ENCODE data around the gene MACO1. TPM values are rescaled to one million over a fixed set of nuclear protein-coding genes. Genes with fewer than 3 reads are reported as not detected.
A peak's percentile ranks its signal among the peaks of the same experiment; 100 is the strongest.
"Not testable (repeated sequence)": the region's sequence is repeated elsewhere in the genome, so short reads cannot be mapped to it uniquely, and the experiment has no call there.

The MACO1 gene
- total and polyA plus RNA-seq, 3 experiments from 2014 or later: 7.5 to 15.6 (median 14.7) TPM

GRCh38 chr1:25417280-25417679 is 13.4 kb upstream of the MACO1 start:
- CTCF ChIA-PET; H3K9me3 Mint-ChIP-seq; DNase-seq; H3K27ac Mint-ChIP-seq; POLR2A ChIA-PET; H3K4me3 ChIP-seq (ENCODE audit: low read length); H3K9me3 ChIP-seq (ENCODE audit: low read length); H3K36me3 Mint-ChIP-seq; H3K4me1 Mint-ChIP-seq; H3K4me1 ChIP-seq (ENCODE audit: insufficient read depth, low read length); H3K27me3 ChIP-seq (ENCODE audit: insufficient read depth, low read length, poor library complexity, severe bottlenecking); H3K36me3 ChIP-seq (ENCODE audit: insufficient read depth, low read length); H3K27ac ChIP-seq (ENCODE audit: low read depth, low read length); H3K27me3 Mint-ChIP-seq; H3K4me3 Mint-ChIP-seq: not testable (repeated sequence)

GRCh38 chr1:25419339-25419738 is 11.4 kb upstream of the MACO1 start:
- H3K4me3 ChIP-seq (ENCODE audit: low read length); H3K27ac Mint-ChIP-seq; DNase-seq; H3K4me3 Mint-ChIP-seq; POLR2A ChIA-PET; H3K27me3 ChIP-seq (ENCODE audit: insufficient read depth, low read length, poor library complexity, severe bottlenecking); H3K36me3 Mint-ChIP-seq; CTCF ChIA-PET; H3K4me1 Mint-ChIP-seq; H3K27me3 Mint-ChIP-seq; H3K4me1 ChIP-seq (ENCODE audit: insufficient read depth, low read length); H3K36me3 ChIP-seq (ENCODE audit: insufficient read depth, low read length); H3K9me3 ChIP-seq (ENCODE audit: low read length); H3K9me3 Mint-ChIP-seq: not testable (repeated sequence)
- peak overlapping the region; percentile 9 for H3K27ac ChIP-seq (ENCODE audit: low read depth, low read length)

GRCh38 chr1:25420715-25421114 is 10.0 kb upstream of the MACO1 start, which contains the start of gene RHCE:
Gene RHCE, minus strand, starts transcription at chr1:25420825. Its CDS starts 39 bp downstream, at chr1:25420786.
- POLR2A ChIA-PET; H3K36me3 ChIP-seq (ENCODE audit: insufficient read depth, low read length); H3K27me3 Mint-ChIP-seq; DNase-seq; H3K9me3 Mint-ChIP-seq; H3K4me3 Mint-ChIP-seq; CTCF ChIA-PET; H3K4me1 ChIP-seq (ENCODE audit: insufficient read depth, low read length); H3K9me3 ChIP-seq (ENCODE audit: low read length); H3K27me3 ChIP-seq (ENCODE audit: insufficient read depth, low read length, poor library complexity, severe bottlenecking); H3K4me1 Mint-ChIP-seq; H3K36me3 Mint-ChIP-seq; H3K4me3 ChIP-seq (ENCODE audit: low read length): not testable (repeated sequence)
- peak within 1 kb of the TSS; percentile 24 for H3K27ac ChIP-seq (ENCODE audit: low read depth, low read length)
- H3K27ac Mint-ChIP-seq: peak within 1 kb of the TSS in 1 of 8 donors; percentile 57

GRCh38 chr1:25423206-25423605 is 7.5 kb upstream of the MACO1 start:
- H3K9me3 ChIP-seq (ENCODE audit: low read length); H3K27ac Mint-ChIP-seq; H3K9me3 Mint-ChIP-seq; H3K36me3 Mint-ChIP-seq; H3K27me3 ChIP-seq (ENCODE audit: insufficient read depth, low read length, poor library complexity, severe bottlenecking); H3K4me1 Mint-ChIP-seq; H3K27me3 Mint-ChIP-seq; POLR2A ChIA-PET; H3K4me1 ChIP-seq (ENCODE audit: insufficient read depth, low read length); H3K4me3 ChIP-seq (ENCODE audit: low read length); CTCF ChIA-PET; DNase-seq; H3K36me3 ChIP-seq (ENCODE audit: insufficient read depth, low read length); H3K4me3 Mint-ChIP-seq; H3K27ac ChIP-seq (ENCODE audit: low read depth, low read length): not testable (repeated sequence)

DNA sequence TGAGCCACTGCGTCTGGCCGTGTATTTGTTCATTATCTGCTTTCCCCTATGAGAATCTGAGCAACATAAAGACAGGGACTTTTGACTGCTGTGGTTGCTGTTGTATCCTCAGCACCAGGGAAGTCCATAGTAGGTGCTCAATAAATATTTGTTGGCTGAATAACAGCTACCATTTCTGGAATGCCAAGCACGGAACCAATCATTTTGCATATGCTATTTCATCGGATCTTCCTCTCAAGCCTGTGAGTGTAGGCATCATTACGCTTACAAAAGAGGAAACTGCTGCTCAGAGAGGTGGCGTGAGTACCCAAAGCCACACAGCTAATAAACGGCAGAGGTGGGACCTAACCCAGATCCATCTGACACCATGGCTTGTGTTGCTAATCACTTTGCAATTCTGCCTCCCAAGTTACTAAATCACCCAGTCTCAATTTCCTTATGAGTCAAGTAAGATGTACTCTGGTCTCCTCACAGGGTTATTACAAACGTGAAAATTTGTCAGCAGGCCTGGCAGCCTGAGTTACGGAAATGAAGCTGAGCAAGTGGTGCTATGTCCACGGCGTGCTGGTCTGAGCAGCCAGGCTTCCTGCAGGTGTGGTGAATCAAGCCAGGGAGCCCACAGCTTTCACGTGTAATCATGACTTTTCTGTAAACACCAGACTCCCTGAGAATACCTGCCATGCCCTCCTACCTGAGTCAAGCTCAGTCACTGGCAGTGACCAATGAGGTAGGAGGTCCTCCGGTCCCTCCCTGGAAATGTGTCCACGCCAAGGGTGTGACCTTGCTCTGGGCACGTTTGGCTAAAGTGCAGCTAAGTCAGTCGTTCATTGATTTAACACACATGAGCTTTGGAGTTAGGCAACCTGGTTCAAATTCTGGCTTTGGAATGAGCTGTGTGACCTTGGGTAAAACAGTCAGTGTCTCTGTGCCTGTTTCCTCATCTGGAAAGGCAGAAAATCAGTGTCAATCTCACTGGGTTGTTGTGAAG is 5.3 kb upstream of the MACO1 start:
- no peak for DNase-seq
- no peaks in the 10 kb centered on the region for H3K9me3 ChIP-seq (ENCODE audit: low read length)
- ChIA-PET CTCF (no interaction called here), POLR2A (no interaction called here)
- H3K4me3 ChIP-seq (ENCODE audit: low read length): no peak overlapping the region
- H3K4me1 ChIP-seq (ENCODE audit: insufficient read depth, low read length): no peaks in the 10 kb centered on the region
- Mint-ChIP-seq H3K36me3 (peaks cover 0 to 3% (median 0%) of the 10 kb centered on the region in 3 donors), H3K27me3 (peaks cover 0 to 7% of the 10 kb centered on the region in 2 donors), H3K27ac (no peak overlapping the region), H3K4me3 (no peak overlapping the region), H3K4me1 (peaks cover 5 to 12% (median 5%) of the 10 kb centered on the region in 3 donors), H3K9me3 (no peaks in the 10 kb centered on the region)
- H3K36me3 ChIP-seq (ENCODE audit: insufficient read depth, low read length): no peaks in the 10 kb centered on the region
- H3K27me3 ChIP-seq (ENCODE audit: insufficient read depth, low read length, poor library complexity, severe bottlenecking): no peaks in the 10 kb centered on the region
- no peak overlapping the region for H3K27ac ChIP-seq (ENCODE audit: low read depth, low read length)

GRCh38 chr1:25427696-25428095 is 3.0 kb upstream of the MACO1 start:
- Mint-ChIP-seq H3K9me3 (no peaks in the 10 kb centered on the region), H3K4me3 (peak overlapping the region in 1 of 7 donors; percentile 66), H3K27ac (peak overlapping the region in 2 of 8 donors; percentile 4 to 100), H3K36me3 (peaks cover 0 to 11% (median 0%) of the 10 kb centered on the region in 3 donors), H3K27me3 (peaks cover 0 to 3% of the 10 kb centered on the region in 2 donors), H3K4me1 (peaks cover 17 to 25% (median 17%) of the 10 kb centered on the region in 3 donors)
- Histone ChIP-seq H3K4me1 (ENCODE audit: insufficient read depth, low read length) (peaks cover 12% of the 10 kb centered on the region), H3K27ac (ENCODE audit: low read depth, low read length) (no peak overlapping the region), H3K4me3 (ENCODE audit: low read length) (no peak overlapping the region), H3K27me3 (ENCODE audit: insufficient read depth, low read length, poor library complexity, severe bottlenecking) (no peaks in the 10 kb centered on the region), H3K9me3 (ENCODE audit: low read length) (no peaks in the 10 kb centered on the region), H3K36me3 (ENCODE audit: insufficient read depth, low read length) (no peaks in the 10 kb centered on the region)
- ChIA-PET CTCF (interaction anchor here (1.5 kb wide), 1 partner anchor 93 kb away, joined by 5 read pairs; no protein-coding TSS in a partner anchor), POLR2A (interaction anchor here (1.2 kb wide), 1 partner anchor 195 kb away, joined by 4 read pairs; the partner anchor contains the start of gene SYF2)
- DNase-seq: no peak

- peaks cover 21% of the 10 kb centered on the region for H3K4me1 ChIP-seq (ENCODE audit: insufficient read depth, low read length)
- POLR2A ChIA-PET: interaction anchor here (0.6 to 1.2 kb wide), 2 partner anchors 196 to 325 kb away, joined by 3 to 4 read pairs; partner anchors contain the start of gene SYF2
- DNase-seq: no peak
- H3K27ac Mint-ChIP-seq: peak overlapping the region in 7 of 8 donors; percentile 55 to 100 (median 91)
- no peaks in the 10 kb centered on the region for H3K27me3 ChIP-seq (ENCODE audit: insufficient read depth, low read length, poor library complexity, severe bottlenecking)
- no peak overlapping the region for H3K4me3 ChIP-seq (ENCODE audit: low read length)
- CTCF ChIA-PET: interaction anchor here (0.7 to 1.5 kb wide), 2 partner anchors 92 to 1470 kb away, joined by 3 to 5 read pairs; no protein-coding TSS in a partner anchor
- peaks cover 0 to 11% (median 0%) of the 10 kb centered on the region in 3 donors for H3K36me3 Mint-ChIP-seq
- no peaks in the 10 kb centered on the region for H3K36me3 ChIP-seq (ENCODE audit: insufficient read depth, low read length)
- H3K4me3 Mint-ChIP-seq: peak overlapping the region; percentile 11 to 87 (median 77)
- peak overlapping the region; percentile 98 for H3K27ac ChIP-seq (ENCODE audit: low read depth, low read length)
- H3K9me3 Mint-ChIP-seq: no peaks in the 10 kb centered on the region
- no peaks in the 10 kb centered on the region for H3K9me3 ChIP-seq (ENCODE audit: low read length)
- H3K4me1 Mint-ChIP-seq: peaks cover 26 to 34% (median 27%) of the 10 kb centered on the region in 3 donors
- peaks cover 0 to 3% of the 10 kb centered on the region in 2 donors for H3K27me3 Mint-ChIP-seq
These were observed 2.1 kb upstream of the MACO1 start for GRCh38 chr1:25428475-25429166.
